H54 (cell line): Measurements from ENCODE around the gene ALAD.
"Not testable (repeated sequence)": the region's sequence is repeated elsewhere in the genome, so short reads cannot be mapped to it uniquely, and the experiment has no call there.

Experiments used
- DNase-seq: peaks from one replicate; pipeline ENCODE4 v3.0.0; 2011; ENCODE audit warnings: low spot score, mixed read lengths; ENCODE audit not compliant: insufficient read length
- FAIRE-seq: peaks from 3 replicates; lab custom pipeline; 2011; peaks lifted over from hg19 to GRCh38; lab: Jason Lieb, UNC
- POLR2A ChIP-seq: IDR thresholded peaks from 2 replicates; pipeline ENCODE4 v1.6.1; 2011; ENCODE audit warnings: low read depth, mild to moderate bottlenecking, low read length

Gene ALAD

GRCh38 chr9:113401027-113401792, at the start of gene ALAD:
Gene ALAD (minus strand): TSS chr9:113401284. CDS start chr9:113393559, 7,725 bp downstream.
- FAIRE-seq, result peak; percentile 98
- peak; percentile 56 for TF ChIP-seq POLR2A
- peak; percentile 93 for DNase-seq

GRCh38 chr9:113449376-113449775, 48.3 kb upstream of the ALAD start:
- DNase-seq (no peak), FAIRE-seq (no peak)
- TF ChIP-seq POLR2A, result no peak

DNA sequence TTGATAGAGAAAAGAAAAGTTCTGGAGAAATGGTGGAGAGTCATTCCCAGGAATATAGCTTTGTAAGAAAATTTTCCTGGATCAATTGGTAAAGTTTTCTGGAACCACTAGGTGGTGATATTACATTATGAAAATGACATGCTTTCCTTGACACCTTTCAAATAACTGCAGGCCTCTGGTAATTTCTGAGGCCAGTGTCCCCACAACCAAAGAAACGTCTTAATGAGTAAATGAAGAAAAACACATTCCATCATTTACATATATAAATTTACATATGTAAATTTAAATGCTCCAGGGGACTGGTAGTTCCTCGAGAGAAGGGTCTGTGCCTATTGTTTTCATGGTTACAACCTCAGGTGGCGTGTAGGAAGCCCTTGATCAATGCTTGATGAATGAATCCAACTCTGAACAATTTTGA, 45.2 kb upstream of the ALAD start:
- TF ChIP-seq POLR2A, result no peak
- peak; percentile 88 for FAIRE-seq
- DNase-seq, result no peak

DNA sequence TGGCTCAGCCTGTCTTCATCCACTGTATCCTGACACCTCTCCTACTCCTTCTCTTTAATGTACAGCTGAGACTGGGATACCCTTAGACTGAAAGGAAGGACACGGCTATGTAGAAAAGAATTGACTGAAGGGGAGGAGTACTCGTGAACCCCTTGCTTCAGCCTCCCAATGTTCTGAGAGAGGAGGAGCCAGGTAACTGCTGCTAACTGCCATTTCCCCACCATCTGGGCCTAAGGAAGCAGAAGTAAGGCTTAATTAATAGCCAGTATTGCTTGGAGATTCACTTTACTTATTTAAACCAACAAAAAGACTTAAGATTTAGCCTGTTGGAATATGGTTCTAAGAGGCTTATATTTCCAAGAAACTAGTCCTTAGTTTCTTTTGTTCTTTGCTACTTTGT, 43.7 kb upstream of the ALAD start:
- no peak for FAIRE-seq
- no peak for DNase-seq
- no peak for TF ChIP-seq POLR2A

GRCh38 chr9:113437716-113438115, 36.6 kb upstream of the ALAD start:
- FAIRE-seq, result not testable (repeated sequence)

DNA sequence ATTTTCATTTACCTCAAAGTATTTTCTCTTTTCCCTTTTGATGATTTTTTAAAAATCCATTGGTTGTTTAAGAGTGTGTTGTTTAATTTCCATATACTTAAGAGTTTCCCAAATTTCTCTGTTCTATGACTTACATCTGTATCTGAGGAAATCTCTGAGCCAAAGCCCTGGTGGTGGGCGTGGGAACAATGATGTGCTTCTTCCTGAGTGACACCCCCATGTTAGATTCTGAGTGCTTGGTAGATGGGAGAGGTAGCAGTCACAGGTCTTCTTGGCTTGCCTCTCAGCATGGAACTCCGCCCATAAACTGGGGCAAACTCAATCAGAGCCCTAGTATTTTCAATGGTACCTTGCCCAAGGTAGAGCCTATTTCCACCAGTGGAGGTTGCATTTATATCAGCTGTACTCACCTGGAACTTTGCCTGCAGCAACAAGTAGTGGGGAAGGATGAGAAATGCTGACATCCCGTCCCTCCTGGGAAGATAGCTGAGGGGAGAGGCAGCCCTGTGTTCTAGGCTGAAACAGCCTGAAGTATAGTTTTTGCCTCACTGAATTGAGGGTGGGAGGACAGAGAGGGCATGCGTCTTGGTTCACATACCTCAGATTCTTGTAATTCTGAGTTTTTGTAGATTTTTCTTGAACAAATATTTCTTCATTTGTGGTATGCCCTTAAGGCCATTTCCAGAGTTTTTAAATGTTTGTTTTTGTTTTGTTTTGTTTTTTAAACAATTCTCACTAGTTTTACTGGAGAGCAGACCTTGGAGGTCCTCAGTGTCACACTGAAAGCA, 35.8 kb upstream of the ALAD start:
- FAIRE-seq (no peak), DNase-seq (no peak)
- TF ChIP-seq POLR2A, result no peak

More at GRCh38 chr9:113437716-113438115, 36.6 kb upstream of the ALAD start:
- not testable (repeated sequence) for DNase-seq

DNA sequence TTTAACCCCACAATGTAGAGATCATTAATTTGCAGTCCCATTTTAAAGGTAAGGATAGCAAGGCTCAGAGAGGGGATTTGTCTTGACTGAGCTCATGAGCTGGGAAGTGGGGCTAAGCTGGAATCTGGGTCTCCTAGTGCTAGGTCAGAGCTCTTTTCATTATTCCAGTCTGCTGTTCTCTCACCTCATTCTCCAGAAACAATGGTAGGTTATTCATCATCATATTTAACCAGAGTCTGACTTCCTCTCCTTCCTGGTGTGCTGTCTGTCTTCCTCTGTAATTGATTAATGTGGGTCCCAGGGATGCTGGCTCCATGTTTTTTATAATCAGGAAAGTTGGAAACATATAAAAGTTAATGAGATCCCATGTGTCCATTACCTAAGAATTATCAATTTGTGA, 30.1 kb upstream of the ALAD start:
- DNase-seq (no peak), FAIRE-seq (no peak)
- no peak for TF ChIP-seq POLR2A

- DNase-seq (no peak), FAIRE-seq (no peak)
- TF ChIP-seq POLR2A, result no peak
Observed at GRCh38 chr9:113428062-113428615, 27.1 kb upstream of the ALAD start.

DNA sequence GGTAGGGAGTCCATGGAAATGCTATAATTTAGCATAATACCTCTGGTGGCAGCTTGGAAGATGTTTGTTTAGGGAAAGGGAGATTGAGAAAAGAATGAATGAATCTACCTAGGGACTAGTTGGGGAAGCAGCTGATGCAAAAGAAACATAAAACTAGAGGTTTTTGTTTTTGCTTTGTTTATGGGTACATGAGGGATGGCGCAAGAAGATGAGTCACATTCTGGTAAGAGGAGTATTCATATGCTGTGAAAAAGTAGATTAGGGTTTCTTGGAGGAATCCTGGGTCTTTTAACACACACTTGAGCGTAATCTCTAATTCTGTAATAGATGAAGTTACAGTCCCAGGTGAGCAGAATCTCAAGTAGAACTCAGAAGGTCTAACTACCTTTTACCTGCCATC, 26.5 kb upstream of the ALAD start:
- no peak for TF ChIP-seq POLR2A
- FAIRE-seq, result no peak
- DNase-seq, result no peak

DNA sequence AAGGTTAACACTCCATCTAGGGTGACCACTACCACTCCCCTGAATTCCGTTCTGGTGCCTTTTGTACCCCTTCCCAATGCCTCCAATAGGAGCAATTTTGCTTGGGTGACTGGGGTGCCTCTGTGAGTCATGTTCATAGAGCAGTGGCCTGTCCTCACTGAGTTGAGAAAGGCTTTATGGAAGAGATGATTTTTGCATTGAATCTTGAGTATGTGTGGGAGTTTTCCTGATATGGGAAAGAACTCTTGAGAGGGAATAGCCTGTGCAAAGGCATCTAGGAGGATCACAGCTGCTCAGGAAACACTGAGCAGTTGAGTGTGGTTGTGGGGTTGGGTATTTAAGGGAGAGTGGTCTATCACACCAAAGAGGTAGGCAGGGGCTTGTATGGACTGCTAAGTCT, 25.6 kb upstream of the ALAD start:
- TF ChIP-seq POLR2A, result no peak
- FAIRE-seq, result no peak

GRCh38 chr9:113425072-113425471, 24.0 kb upstream of the ALAD start:
- no peak for TF ChIP-seq POLR2A
- FAIRE-seq, result no peak
- no peak for DNase-seq

More for the DNA sequence above, 25.6 kb upstream of the ALAD start:
- no peak for DNase-seq

DNA sequence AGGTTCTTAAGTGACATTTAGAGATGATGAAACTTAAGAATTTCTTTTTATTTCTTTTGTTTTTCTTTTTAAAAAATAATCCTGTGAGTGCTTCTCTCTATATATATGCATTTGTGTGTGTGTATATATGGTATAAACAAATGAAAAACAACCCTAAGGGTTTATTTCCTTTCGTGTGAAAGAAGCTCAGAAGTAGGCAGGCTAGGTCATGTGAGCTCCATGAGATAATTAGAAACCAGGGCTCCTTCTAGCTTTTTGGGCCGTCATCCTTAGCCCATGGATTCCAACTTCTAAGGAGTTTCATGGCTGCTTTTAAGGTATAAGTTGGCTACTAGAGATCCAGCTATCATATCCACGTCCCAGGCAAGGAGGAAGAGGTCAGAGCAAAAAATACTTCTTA, 20.6 kb upstream of the ALAD start:
- TF ChIP-seq POLR2A, result no peak
- no peak for FAIRE-seq

GRCh38 chr9:113417370-113417769, 16.3 kb upstream of the ALAD start:
- FAIRE-seq (no peak), DNase-seq (no peak)
- no peak for TF ChIP-seq POLR2A

More for the DNA sequence above, 20.6 kb upstream of the ALAD start:
- DNase-seq, result no peak

GRCh38 chr9:113416149-113416721, 15.2 kb upstream of the ALAD start:
- DNase-seq, result no peak
- no peak for FAIRE-seq
- no peak for TF ChIP-seq POLR2A
